H9 (cell line): ENCODE measurements around the gene NHLRC3. TPM values are rescaled to one million over a fixed set of nuclear protein-coding genes. Genes with fewer than 3 reads are reported as not detected.

Experiments
- DNase-seq: peaks from one replicate; pipeline ENCODE4 v3.0.0-alpha.2; 2017
- H2AFZ ChIP-seq: one replicate; pipeline ENCODE4 v1.6.1; 2013; ENCODE audit warnings: mild to moderate bottlenecking, low read length, control low read depth, moderate library complexity
- H2AK5ac ChIP-seq: 2 replicates; pipeline ENCODE4 v1.6.1; 2013; ENCODE audit warnings: low read length, control low read depth, mixed read lengths; ENCODE audit not compliant: insufficient read length
- H2BK120ac ChIP-seq: one replicate; pipeline ENCODE4 v1.6.1; 2013; ENCODE audit warnings: low read depth, mild to moderate bottlenecking, low read length, control low read depth, inconsistent platforms; ENCODE audit not compliant: poor library complexity, severe bottlenecking
- H2BK12ac ChIP-seq: 2 replicates; pipeline ENCODE4 v1.6.1; 2013; ENCODE audit warnings: low read length, control low read depth, mixed read lengths, low read depth; ENCODE audit not compliant: insufficient read length
- H2BK15ac ChIP-seq: 2 replicates; pipeline ENCODE4 v1.6.1; 2013; ENCODE audit warnings: low read depth, low read length, control low read depth
- H2BK20ac ChIP-seq: one replicate; pipeline ENCODE4 v1.6.1; 2013; ENCODE audit warnings: low read depth, mild to moderate bottlenecking, low read length, control low read depth, inconsistent platforms; ENCODE audit not compliant: poor library complexity, severe bottlenecking
- H2BK5ac ChIP-seq: 2 replicates; pipeline ENCODE4 v1.6.1; 2013; ENCODE audit warnings: low read length, control low read depth, mixed read lengths; ENCODE audit not compliant: insufficient read length
- H3K14ac ChIP-seq: 2 replicates; pipeline ENCODE4 v1.6.1; 2013; ENCODE audit warnings: low read length, control low read depth; ENCODE audit not compliant: insufficient read depth
- H3K18ac ChIP-seq: 2 replicates; pipeline ENCODE4 v1.6.1; 2013; ENCODE audit warnings: low read depth, mild to moderate bottlenecking, mixed read lengths, low read length, control low read depth; ENCODE audit not compliant: insufficient read length
- H3K23ac ChIP-seq: 2 replicates; pipeline ENCODE4 v1.6.1; 2013; ENCODE audit warnings: low read length, control low read depth, mixed read lengths, low read depth; ENCODE audit not compliant: insufficient read length
- H3K23me2 ChIP-seq: 2 replicates; pipeline ENCODE4 v1.6.1; 2013; ENCODE audit warnings: low read depth, mild to moderate bottlenecking, mixed read lengths, low read length, control low read depth; ENCODE audit not compliant: insufficient read length, poor library complexity, severe bottlenecking
- H3K27ac ChIP-seq: 2 replicates; pipeline ENCODE4 v1.5.1; 2013; ENCODE audit warnings: low read length, control low read depth, mixed read lengths, low read depth; ENCODE audit not compliant: insufficient read length
- H3K27me3 ChIP-seq: 2 replicates; pipeline ENCODE4 v1.6.1; 2013; ENCODE audit warnings: low read length, control low read depth, inconsistent platforms; ENCODE audit not compliant: insufficient read depth
- H3K4ac ChIP-seq: 2 replicates; pipeline ENCODE4 v1.6.1; 2013; ENCODE audit warnings: low read depth, mild to moderate bottlenecking, control low read depth, inconsistent platforms, low read length, moderate library complexity
- H3K4me1 ChIP-seq: 2 replicates; pipeline ENCODE4 v1.6.1; 2013; ENCODE audit warnings: low read length, control low read depth, inconsistent platforms; ENCODE audit not compliant: insufficient read depth
- H3K4me2 ChIP-seq: 2 replicates; pipeline ENCODE4 v1.6.1; 2013; ENCODE audit warnings: low read length, control low read depth, mixed read lengths; ENCODE audit not compliant: insufficient read length, insufficient read depth
- H3K56ac ChIP-seq: 2 replicates; pipeline ENCODE4 v1.6.1; 2013; ENCODE audit warnings: low read depth, mild to moderate bottlenecking, mixed read lengths, low read length, control low read depth; ENCODE audit not compliant: insufficient read length
- H3K79me1 ChIP-seq: 2 replicates; pipeline ENCODE4 v1.6.1; 2013; ENCODE audit warnings: low read depth, mild to moderate bottlenecking, moderate library complexity, low read length, control low read depth, inconsistent platforms; ENCODE audit not compliant: insufficient read depth, poor library complexity, severe bottlenecking
- H3K79me2 ChIP-seq: 2 replicates; pipeline ENCODE4 v1.6.1; 2013; ENCODE audit warnings: low read length, control low read depth, inconsistent platforms; ENCODE audit not compliant: insufficient read depth
- H3K9ac ChIP-seq: 2 replicates; pipeline ENCODE4 v1.6.1; 2013; ENCODE audit warnings: low read length, control low read depth, mixed read lengths; ENCODE audit not compliant: insufficient read length; ENCODE audit errors: extremely low read depth
- H3K9me3 ChIP-seq: one replicate; pipeline ENCODE4 v1.6.1; 2013; ENCODE audit warnings: low read depth, low read length, inconsistent platforms; ENCODE audit not compliant: control insufficient read depth
- H3T11ph ChIP-seq: one replicate; pipeline ENCODE4 v1.6.1; 2013; ENCODE audit warnings: mild to moderate bottlenecking, low read length, control low read depth, inconsistent platforms
- H4K20me1 ChIP-seq: one replicate; pipeline ENCODE4 v1.6.1; 2013; ENCODE audit not compliant: control insufficient read depth, insufficient read length, insufficient read depth
- H4K5ac ChIP-seq: 2 replicates; pipeline ENCODE4 v1.6.1; 2013; ENCODE audit warnings: low read depth, mild to moderate bottlenecking, mixed read lengths, low read length, control low read depth; ENCODE audit not compliant: insufficient read length
- H4K8ac ChIP-seq: replicated peaks from 2 replicates; pipeline ENCODE4 v1.6.1; 2013; ENCODE audit warnings: low read length, control low read depth, mixed read lengths, low read depth; ENCODE audit not compliant: insufficient read length
- H4K91ac ChIP-seq: 2 replicates; pipeline ENCODE4 v1.6.1; 2013; ENCODE audit warnings: low read depth, mild to moderate bottlenecking, moderate library complexity, mixed read lengths, low read length, control low read depth; ENCODE audit not compliant: insufficient read length
- H3K27ac Mint-ChIP-seq, 3 experiments: 2 replicates in 2 of 3; 3 replicates in 1 of 3; pipeline ENCODE4 v1.8.0; 2020 to 2021; ENCODE audit warnings: mixed read lengths in 3 of 3, mild to moderate bottlenecking in 1 of 3, moderate library complexity in 1 of 3
- H3K27me3 Mint-ChIP-seq: 2 replicates; pipeline ENCODE4 v1.8.0; 2021; ENCODE audit warnings: low read depth, mild to moderate bottlenecking, moderate library complexity, mixed read lengths
- H3K36me3 Mint-ChIP-seq, 3 experiments: 2 replicates in 2 of 3; 3 replicates in 1 of 3; pipeline ENCODE4 v1.8.0; 2020 to 2021; ENCODE audit warnings: low read depth in 3 of 3, mixed read lengths in 3 of 3; ENCODE audit not compliant: insufficient read depth in 1 of 3
- H3K4me1 Mint-ChIP-seq, 2 experiments: 2 replicates each; pipeline ENCODE4 v1.8.0; 2020; ENCODE audit warnings: mixed read lengths in 2 of 2
- H3K4me3 Mint-ChIP-seq, 2 experiments: 2 replicates in 1 of 2; 3 replicates in 1 of 2; pipeline ENCODE4 v1.8.0; 2020 to 2021; ENCODE audit warnings: mild to moderate bottlenecking in 2 of 2, mixed read lengths in 2 of 2, moderate library complexity in 1 of 2
- H3K9me3 Mint-ChIP-seq, 2 experiments: 2 replicates in 1 of 2; 3 replicates in 1 of 2; pipeline ENCODE4 v1.8.0; 2020; ENCODE audit warnings: mild to moderate bottlenecking in 2 of 2, mixed read lengths in 2 of 2, moderate library complexity in 1 of 2
- WGBS: extraction: QIAGEN DNeasy Blood & Tissue Kit; methylation state at CpG from one replicate; pipeline ENCODE4 v1.1.7; 2013; ENCODE audit warnings: missing lambda C conversion rate, low lambda C conversion rate, mixed read lengths; ENCODE audit not compliant: insufficient read length; ENCODE audit errors: extremely low coverage; 5-methylcytosine and 5-hydroxymethylcytosine counted together
- total RNA-seq: library from RNA; stranded (reverse); gene quantifications from 2 replicates; pipeline ENCODE4 v1.2.1, GENCODE V29; 2021
- TF ChIP-seq, protein P1 (sequence below): fragments of 200-600 bp; sonication (generic); conservative IDR thresholded peaks from 3 replicates; pipeline ENCODE4 v1.8.0; 2021; ENCODE audit warnings: antibody characterized with exemption, mild to moderate bottlenecking

Gene NHLRC3
- total RNA-seq, 1 experiment from 2014 or later: 17.6 TPM

DNA sequence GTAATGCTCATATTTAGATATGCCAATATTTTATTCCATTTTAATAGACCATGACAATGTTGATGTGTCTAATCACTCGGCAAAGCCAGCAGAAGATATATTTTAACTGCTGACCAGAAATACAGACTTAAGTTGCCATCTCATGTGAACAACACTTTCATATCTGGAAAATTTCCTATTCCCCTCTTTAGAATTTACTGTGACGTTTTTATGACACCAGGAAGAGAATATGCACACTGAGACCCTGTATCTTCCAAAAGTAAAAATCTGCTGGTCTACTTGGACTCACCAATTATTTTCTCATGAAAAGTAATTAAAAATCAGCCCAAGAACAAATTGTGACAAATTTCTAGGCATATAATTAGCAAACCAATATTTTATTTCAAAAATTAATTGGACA lies 2.5 kb upstream of the NHLRC3 start:
- Histone ChIP-seq H3K23me2 (peaks cover 9% of the 10 kb centered on the region), H3K79me1 (peaks cover 3% of the 10 kb centered on the region), H2BK12ac (no peak overlapping the region), H3K4me1 (no peaks in the 10 kb centered on the region), H3K79me2 (peaks cover 41% of the 10 kb centered on the region), H3K9me3 (no peaks in the 10 kb centered on the region), H3K14ac (no peak overlapping the region), H3K9ac (peak overlapping the region; percentile 53), H3K18ac (no peak overlapping the region), H2AFZ (no peak overlapping the region), H4K20me1 (no peaks in the 10 kb centered on the region), H3K27ac (no peak overlapping the region), H2BK120ac (no peak overlapping the region), H3K27me3 (no peaks in the 10 kb centered on the region), H2BK20ac (no peak overlapping the region), H3K23ac (no peak overlapping the region), H2BK5ac (no peak overlapping the region), H4K91ac (no peak overlapping the region), H3K4ac (no peak overlapping the region), H3K56ac (no peak overlapping the region), H3K4me2 (peak overlapping the region; percentile 95), H4K8ac (no peak overlapping the region), H4K5ac (no peak overlapping the region), H2AK5ac (no peak overlapping the region), H3T11ph (no peak overlapping the region), H2BK15ac (no peak overlapping the region)
- peaks cover 34 to 39% of the 10 kb centered on the region in 2 experiments for H3K4me1 Mint-ChIP-seq
- TF ChIP-seq, protein P1, sequence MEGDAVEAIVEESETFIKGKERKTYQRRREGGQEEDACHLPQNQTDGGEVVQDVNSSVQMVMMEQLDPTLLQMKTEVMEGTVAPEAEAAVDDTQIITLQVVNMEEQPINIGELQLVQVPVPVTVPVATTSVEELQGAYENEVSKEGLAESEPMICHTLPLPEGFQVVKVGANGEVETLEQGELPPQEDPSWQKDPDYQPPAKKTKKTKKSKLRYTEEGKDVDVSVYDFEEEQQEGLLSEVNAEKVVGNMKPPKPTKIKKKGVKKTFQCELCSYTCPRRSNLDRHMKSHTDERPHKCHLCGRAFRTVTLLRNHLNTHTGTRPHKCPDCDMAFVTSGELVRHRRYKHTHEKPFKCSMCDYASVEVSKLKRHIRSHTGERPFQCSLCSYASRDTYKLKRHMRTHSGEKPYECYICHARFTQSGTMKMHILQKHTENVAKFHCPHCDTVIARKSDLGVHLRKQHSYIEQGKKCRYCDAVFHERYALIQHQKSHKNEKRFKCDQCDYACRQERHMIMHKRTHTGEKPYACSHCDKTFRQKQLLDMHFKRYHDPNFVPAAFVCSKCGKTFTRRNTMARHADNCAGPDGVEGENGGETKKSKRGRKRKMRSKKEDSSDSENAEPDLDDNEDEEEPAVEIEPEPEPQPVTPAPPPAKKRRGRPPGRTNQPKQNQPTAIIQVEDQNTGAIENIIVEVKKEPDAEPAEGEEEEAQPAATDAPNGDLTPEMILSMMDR: no peak
- H3K27ac Mint-ChIP-seq: peak overlapping the region in 1 of 3 experiments; percentile 61; a peak in 1 of 7 replicates
- no peaks in the 10 kb centered on the region for H3K9me3 Mint-ChIP-seq
- peak overlapping the region; percentile 90 to 93 for H3K4me3 Mint-ChIP-seq
- no peaks in the 10 kb centered on the region for H3K27me3 Mint-ChIP-seq
- H3K36me3 Mint-ChIP-seq: peaks cover 4 to 15% (median 11%) of the 10 kb centered on the region in 3 experiments; a peak in 6 of 7 replicates
- no CpG with 5 or more reads among the region's 2 CpGs for WGBS
- DNase-seq: no peak
